HFF-Myc (cell line): ENCODE results near the gene RSL24D1.

Source experiments
- DNase-seq: peaks from one replicate; pipeline ENCODE4 v3.0.0-alpha.2; 2011; ENCODE audit warnings: low read depth; ENCODE audit errors: extremely low read depth
- H3K4me3 ChIP-seq: replicated peaks from 2 replicates; pipeline ENCODE4 v1.5.1; 2011; ENCODE audit warnings: low read depth, mild to moderate bottlenecking, control low read depth, low read length
- CTCF ChIP-seq: IDR thresholded peaks from 2 replicates; pipeline ENCODE4 v1.5.1; 2012; ENCODE audit warnings: mild to moderate bottlenecking, low read depth, low read length, control low read depth; ENCODE audit errors: missing control alignments

The RSL24D1 gene

GRCh38 chr15:55238877-55239276 lies 42.1 kb upstream of the RSL24D1 start:
- no peak overlapping the region for H3K4me3 ChIP-seq
- no peak for DNase-seq
- TF ChIP-seq CTCF = no peak

GRCh38 chr15:55237219-55238130 lies 40.7 kb upstream of the RSL24D1 start:
- TF ChIP-seq CTCF = no peak
- no peak overlapping the region for H3K4me3 ChIP-seq
- no peak for DNase-seq

- DNase-seq = no peak
- H3K4me3 ChIP-seq = no peak overlapping the region
- TF ChIP-seq CTCF = no peak
These were observed 38.9 kb upstream of the RSL24D1 start for GRCh38 chr15:55235546-55236036.

- H3K4me3 ChIP-seq = no peak overlapping the region
These were observed 38.0 kb upstream of the RSL24D1 start for GRCh38 chr15:55234800-55235104.

GRCh38 chr15:55234104-55234799 lies 37.5 kb upstream of the RSL24D1 start:
- TF ChIP-seq CTCF = no peak
- H3K4me3 ChIP-seq = no peak overlapping the region
- no peak for DNase-seq

More at GRCh38 chr15:55234800-55235104, 38.0 kb upstream of the RSL24D1 start:
- no peak for TF ChIP-seq CTCF
- DNase-seq = no peak

GRCh38 chr15:55231455-55231854 lies 34.7 kb upstream of the RSL24D1 start:
- H3K4me3 ChIP-seq = no peak overlapping the region
- no peak for DNase-seq
- TF ChIP-seq CTCF = no peak
